Lung (tissue), 12 donors: ENCODE results near the gene DENND11. TPM values are rescaled to one million over a fixed set of nuclear protein-coding genes. Genes with fewer than 3 reads are reported as not detected.

Experiments
- ATAC-seq: fragments of 200-7000 bp; cut with Tn5 transposase; one replicate; pipeline ENCODE4 v1.9.1; 2020; ENCODE audit warnings: moderate number of reproducible peaks; ENCODE audit not compliant: insufficient read depth, low FRiP score
- DNase-seq, 3 donors: peaks; one replicate each; pipeline ENCODE4 v3.0.0-alpha.2; 2013 to 2017
- H3K27ac ChIP-seq, 2 donors: one replicate each; pipeline ENCODE4 v1.5.1; 2013; ENCODE audit warnings: mild to moderate bottlenecking in 2 of 2, moderate library complexity in 2 of 2, control low read depth in 1 of 2, inconsistent platforms in 1 of 2, low read depth in 1 of 2, low read length in 1 of 2
- H3K27me3 ChIP-seq, 3 donors: one replicate each; pipeline ENCODE4 v1.5.1; 2013; ENCODE audit warnings: low read length in 2 of 3; ENCODE audit not compliant: control insufficient read depth in 3 of 3, insufficient read depth in 3 of 3
- H3K36me3 ChIP-seq, 4 donors: one replicate each; pipeline ENCODE4 v1.5.1; 2013; ENCODE audit warnings: low read length in 4 of 4, mild to moderate bottlenecking in 1 of 4, moderate library complexity in 1 of 4; ENCODE audit not compliant: control insufficient read depth in 4 of 4, insufficient read depth in 4 of 4
- H3K4me1 ChIP-seq, 5 donors: one replicate each; pipeline ENCODE4 v1.5.1; 2013; ENCODE audit warnings: low read length in 5 of 5, mild to moderate bottlenecking in 2 of 5, moderate library complexity in 1 of 5; ENCODE audit not compliant: control insufficient read depth in 5 of 5, insufficient read depth in 5 of 5
- H3K4me3 ChIP-seq: one replicate; pipeline ENCODE4 v1.5.1; 2013; ENCODE audit warnings: mild to moderate bottlenecking, control low read depth, moderate library complexity
- H3K9ac ChIP-seq, 2 donors: one replicate each; pipeline ENCODE4 v1.5.1; 2013; ENCODE audit warnings: low read length in 2 of 2, control low read depth in 1 of 2; ENCODE audit not compliant: insufficient read depth in 1 of 2
- H3K9me3 ChIP-seq, 4 donors: one replicate each; pipeline ENCODE4 v1.5.1; 2013; ENCODE audit warnings: low read length in 3 of 4, mild to moderate bottlenecking in 1 of 4, moderate library complexity in 1 of 4; ENCODE audit not compliant: control insufficient read depth in 4 of 4, insufficient read depth in 3 of 4
- CTCF ChIP-seq: IDR thresholded peaks from 2 replicates; pipeline ENCODE4 v1.5.1; 2012; ENCODE audit warnings: mild to moderate bottlenecking; ENCODE audit errors: control extremely low read depth, extremely low read depth
- WGBS, 2 donors: extraction: QIAGEN DNeasy Blood & Tissue Kit; methylation state at CpG; one replicate each; pipeline ENCODE4 v1.1.7; 2013; 5-methylcytosine and 5-hydroxymethylcytosine counted together
- polyA plus RNA-seq, 2 donors: library from polyadenylated mRNA; stranded (reverse); fragments of 200-250 nt; gene quantifications; one replicate each; pipeline ENCODE4 v1.2.1, GENCODE V29; 2013
- total RNA-seq, 2 donors: library from RNA; depleted of rRNA in 1 of 2; stranded (reverse); fragments of >200 nt in 1 of 2; gene quantifications; one replicate each; pipeline ENCODE4 v1.2.1, GENCODE V29; 2014 to 2021
- donor health status: control.
- donor health status: control.
- donor health status: Bipolar disorder and iron deficiency.
- donor health status: healthy.
- donor health status: DM: yes; HTN: yes; CAD: no.

Gene DENND11
- total and polyA plus RNA-seq, 4 donors: 5.1 to 43.3 (median 16.2) TPM

GRCh38 chr7:141715794-141716689, 14.1 kb upstream of the DENND11 start:
- DNase-seq (no peak), ATAC-seq (no peak)
- Histone ChIP-seq H3K9ac (no peak overlapping the region), H3K27me3 (no peaks in the 10 kb centered on the region), H3K9me3 (no peaks in the 10 kb centered on the region), H3K4me1 (no peaks in the 10 kb centered on the region), H3K27ac (no peak overlapping the region), H3K36me3 (no peaks in the 10 kb centered on the region), H3K4me3 (no peak overlapping the region)
- no peak for TF ChIP-seq CTCF
- WGBS, 2 donors: 81 to 91% methylated on average over 6 of the region's 6 CpGs

- ATAC-seq (no peak), DNase-seq (no peak)
- no peaks in the 10 kb centered on the region for H3K36me3 ChIP-seq
- WGBS, 2 donors: 61 to 80% methylated on average over 4 of the region's 4 CpGs
- H3K4me1 ChIP-seq: no peaks in the 10 kb centered on the region
- no peak for TF ChIP-seq CTCF
- no peak overlapping the region for H3K4me3 ChIP-seq
- H3K9me3 ChIP-seq: no peaks in the 10 kb centered on the region
- H3K9ac ChIP-seq: no peak overlapping the region
- H3K27me3 ChIP-seq: no peaks in the 10 kb centered on the region
- H3K27ac ChIP-seq: no peak overlapping the region
Measured at GRCh38 chr7:141715018-141715417, 13.1 kb upstream of the DENND11 start.

GRCh38 chr7:141714571-141714970, 12.6 kb upstream of the DENND11 start:
- no peaks in the 10 kb centered on the region for H3K27me3 ChIP-seq
- ATAC-seq: no peak
- no peak overlapping the region for H3K27ac ChIP-seq
- H3K36me3 ChIP-seq: no peaks in the 10 kb centered on the region
- WGBS, 2 donors: 83 to 84% methylated on average over 2 of the region's 2 CpGs
- H3K9me3 ChIP-seq: no peaks in the 10 kb centered on the region
- no peaks in the 10 kb centered on the region for H3K4me1 ChIP-seq
- H3K9ac ChIP-seq: no peak overlapping the region
- no peak overlapping the region for H3K4me3 ChIP-seq
- no peak for TF ChIP-seq CTCF
- no peak for DNase-seq

GRCh38 chr7:141713890-141714289, 11.9 kb upstream of the DENND11 start:
- no peak for TF ChIP-seq CTCF
- Histone ChIP-seq H3K9me3 (no peaks in the 10 kb centered on the region), H3K4me1 (no peaks in the 10 kb centered on the region), H3K27ac (no peak overlapping the region), H3K27me3 (no peaks in the 10 kb centered on the region), H3K4me3 (no peak overlapping the region), H3K9ac (no peak overlapping the region), H3K36me3 (no peaks in the 10 kb centered on the region)
- DNase-seq (no peak), ATAC-seq (no peak)
- 89 to 93% methylated on average over 1 of the region's 1 CpG for WGBS, 2 donors
